Measurements from ENCODE around the gene AHCYL2.

AHCYL2 gene

DNA sequence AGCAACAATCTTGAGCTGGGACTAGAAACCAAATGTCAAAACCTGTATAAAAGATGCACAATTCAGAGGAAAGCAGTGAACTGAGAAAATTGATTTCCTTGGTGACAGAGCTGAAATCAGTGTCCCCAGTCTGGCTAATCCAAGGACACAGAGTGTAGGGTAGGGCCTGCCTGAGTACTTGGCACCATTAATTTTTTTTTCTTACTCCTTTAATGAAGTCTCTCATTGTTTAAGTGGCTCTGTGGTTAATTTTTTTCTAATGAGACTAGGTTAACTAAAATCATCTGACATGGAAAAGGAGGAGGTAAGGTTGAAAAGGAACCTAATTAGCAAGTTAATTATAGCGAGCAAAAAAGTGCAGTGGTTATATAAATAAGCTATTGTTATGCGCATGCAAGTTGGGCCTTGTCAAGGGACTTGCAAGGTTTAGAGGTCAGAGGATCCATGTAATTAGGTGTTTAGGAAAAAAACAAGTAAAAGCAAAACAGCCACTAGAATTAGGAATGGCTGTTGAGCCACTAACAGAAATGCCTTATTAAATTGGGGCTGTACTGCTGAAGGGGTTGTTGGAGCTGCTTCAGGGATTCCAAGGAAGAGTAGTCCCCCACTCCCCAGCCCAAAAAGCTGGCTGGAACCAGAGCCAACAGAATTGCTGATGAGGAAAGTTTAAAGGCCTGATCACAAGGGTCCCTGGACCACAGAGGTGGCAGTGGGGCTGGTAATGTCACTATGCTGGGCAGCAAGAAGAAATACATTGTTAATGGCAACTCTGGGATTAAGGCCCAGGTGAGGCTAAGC is 150.5 kb downstream of the AHCYL2 start:
- Histone ChIP-seq H3K9ac (ENCODE audit: low read depth in 1 of 2, low read length in 2 of 2) (no peak overlapping the region), H3K9me3 (ENCODE audit: control insufficient read depth in 1 of 2, low read length in 2 of 2) (no peaks in the 10 kb centered on the region), H3K27me3 (ENCODE audit: control insufficient read depth in 1 of 2, insufficient read depth in 2 of 2, low read length in 2 of 2) (no peaks in the 10 kb centered on the region), H3K4me1 (ENCODE audit: control insufficient read depth in 1 of 2, insufficient read depth in 2 of 2, low read length in 2 of 2) (peaks cover 23 to 49% of the 10 kb centered on the region in 2 donors), H3K36me3 (ENCODE audit: control insufficient read depth in 1 of 2, insufficient read depth in 2 of 2, low read length in 2 of 2) (no peaks in the 10 kb centered on the region), H3K27ac (ENCODE audit: low read depth, low read length) (peak overlapping the region; percentile 39), H3K4me3 (ENCODE audit: low read depth in 1 of 2, low read length in 2 of 2) (no peak overlapping the region)

DNA sequence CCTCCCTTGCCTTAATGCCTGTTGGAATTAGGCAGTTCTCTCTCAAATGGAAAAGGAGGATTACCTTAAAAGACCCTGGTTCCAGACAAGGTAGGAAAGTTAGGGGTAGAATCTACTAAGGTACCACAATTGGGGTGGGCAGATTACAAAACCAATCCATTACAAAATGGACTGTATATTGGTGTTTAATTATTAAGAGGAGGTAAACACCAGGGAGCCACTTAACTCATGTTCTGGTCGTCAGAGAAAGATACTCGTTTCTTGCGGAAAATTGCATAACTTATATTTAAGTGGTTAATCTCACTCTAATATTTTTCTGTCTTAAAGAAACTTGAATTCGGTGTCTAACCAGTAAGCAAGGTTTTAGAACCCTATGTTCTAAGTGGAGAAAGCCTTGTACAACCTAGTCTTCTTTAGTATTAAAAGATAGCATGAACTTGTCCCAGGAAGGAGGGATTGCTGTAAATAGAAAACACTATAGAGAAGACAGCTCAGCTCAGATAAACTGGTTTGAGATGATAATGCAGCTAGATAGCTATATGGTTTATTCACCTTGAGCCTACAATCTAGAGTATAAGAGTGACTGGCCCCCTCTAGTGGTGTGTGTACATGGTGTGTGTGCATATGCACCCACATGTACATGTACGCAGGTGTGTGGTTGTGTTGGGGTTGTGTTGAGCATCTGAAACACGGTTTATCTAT is 151.4 kb downstream of the AHCYL2 start:
- H3K9me3 ChIP-seq (ENCODE audit: control insufficient read depth in 1 of 2, low read length in 2 of 2), result no peaks in the 10 kb centered on the region
- H3K4me1 ChIP-seq (ENCODE audit: control insufficient read depth in 1 of 2, insufficient read depth in 2 of 2, low read length in 2 of 2), result peaks cover 23 to 43% of the 10 kb centered on the region in 2 donors
- no peaks in the 10 kb centered on the region for H3K27me3 ChIP-seq (ENCODE audit: control insufficient read depth in 1 of 2, insufficient read depth in 2 of 2, low read length in 2 of 2)
- H3K36me3 ChIP-seq (ENCODE audit: control insufficient read depth in 1 of 2, insufficient read depth in 2 of 2, low read length in 2 of 2), result peaks cover 0 to 4% of the 10 kb centered on the region in 2 donors
- H3K4me3 ChIP-seq (ENCODE audit: low read depth in 1 of 2, low read length in 2 of 2), result no peak overlapping the region
- H3K27ac ChIP-seq (ENCODE audit: low read depth, low read length), result no peak overlapping the region
- H3K9ac ChIP-seq (ENCODE audit: low read depth in 1 of 2, low read length in 2 of 2), result no peak overlapping the region

DNA sequence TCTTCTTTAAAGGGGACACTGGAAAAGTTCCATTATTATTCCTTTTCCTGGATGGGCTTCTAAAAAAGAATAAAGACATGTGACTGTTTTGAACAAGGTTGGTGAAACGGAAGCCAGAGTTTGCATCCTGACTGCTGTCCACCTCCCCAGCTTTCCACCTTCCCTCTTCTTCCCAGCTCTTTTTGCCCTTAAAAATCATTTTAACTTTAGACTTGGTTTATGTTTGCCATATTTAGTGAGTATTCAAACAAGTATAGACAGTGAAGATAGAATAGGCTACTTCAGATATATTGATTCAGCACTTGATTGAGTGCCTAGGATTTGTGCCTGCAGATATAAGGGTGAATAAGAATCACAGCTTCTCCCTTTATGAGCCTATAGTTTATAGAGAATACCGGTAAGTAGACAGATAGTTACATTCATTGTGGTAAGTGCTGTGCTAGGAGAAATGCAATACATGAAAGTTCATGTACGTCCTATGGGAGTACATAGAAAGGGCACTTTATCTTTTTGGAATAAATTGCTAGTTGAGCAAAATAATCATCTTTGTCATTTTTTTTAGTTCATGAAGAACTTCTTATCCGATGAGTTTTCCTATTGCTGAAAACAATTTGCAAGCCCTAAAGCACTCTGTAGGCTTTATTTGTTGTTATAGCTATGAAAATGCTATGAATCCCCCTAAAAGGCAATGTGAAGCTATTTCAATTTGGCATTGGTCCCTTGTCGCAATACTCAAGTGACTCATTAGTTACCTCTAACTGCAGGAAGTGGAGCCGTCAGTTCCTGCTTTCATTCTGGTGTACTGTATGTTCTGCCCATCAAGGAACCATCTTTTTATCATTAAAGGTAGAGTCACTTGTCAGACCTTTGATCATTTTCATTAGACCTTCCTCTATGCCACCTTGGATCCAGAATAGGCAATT is 152.2 kb downstream of the AHCYL2 start:
- Histone ChIP-seq H3K9me3 (ENCODE audit: control insufficient read depth in 1 of 2, low read length in 2 of 2) (no peaks in the 10 kb centered on the region), H3K4me1 (ENCODE audit: control insufficient read depth in 1 of 2, insufficient read depth in 2 of 2, low read length in 2 of 2) (peaks cover 23 to 38% of the 10 kb centered on the region in 2 donors), H3K27me3 (ENCODE audit: control insufficient read depth in 1 of 2, insufficient read depth in 2 of 2, low read length in 2 of 2) (no peaks in the 10 kb centered on the region)

DNA sequence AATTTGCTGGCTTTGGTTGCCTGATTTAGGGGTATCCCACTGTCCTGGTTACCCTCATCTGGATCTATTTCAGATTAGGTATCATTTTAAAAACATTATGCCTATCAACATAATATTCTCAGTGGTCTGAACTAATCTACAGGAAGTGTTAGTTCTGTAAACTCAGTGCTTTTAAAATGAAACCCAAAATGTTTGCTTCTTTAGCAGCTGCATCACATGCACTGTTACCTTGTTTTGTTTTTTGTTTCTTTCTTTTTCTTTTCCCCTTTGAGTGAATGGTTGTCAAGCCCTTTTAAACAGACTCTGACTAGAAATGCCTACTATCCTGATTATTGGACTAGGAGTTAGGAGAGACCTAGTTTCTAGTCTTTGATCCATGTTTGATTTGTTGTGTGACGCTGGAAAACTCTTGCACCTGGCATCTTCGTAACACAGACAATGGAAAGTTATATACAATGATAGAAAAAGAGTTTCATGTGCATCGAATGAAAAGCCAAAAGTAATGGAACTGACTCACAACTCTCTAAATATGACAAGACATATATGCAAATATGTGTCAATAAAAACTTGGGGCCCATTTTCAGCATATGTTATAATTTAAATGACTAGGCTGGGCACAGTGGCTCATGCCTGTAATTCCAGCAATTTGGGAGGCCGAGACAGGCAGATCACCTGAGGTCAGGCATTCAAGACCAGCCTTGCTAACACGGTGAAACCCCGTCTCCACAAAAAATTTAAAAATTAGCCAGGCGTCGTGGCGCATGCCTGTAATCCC is 157.1 kb downstream of the AHCYL2 start:
- Histone ChIP-seq H3K27me3 (ENCODE audit: control insufficient read depth in 1 of 2, insufficient read depth in 2 of 2, low read length in 2 of 2) (no peaks in the 10 kb centered on the region), H3K4me3 (ENCODE audit: low read depth in 1 of 2, low read length in 2 of 2) (no peak overlapping the region), H3K36me3 (ENCODE audit: control insufficient read depth in 1 of 2, insufficient read depth in 2 of 2, low read length in 2 of 2) (peaks cover 0 to 11% of the 10 kb centered on the region in 2 donors), H3K27ac (ENCODE audit: low read depth, low read length) (no peak overlapping the region), H3K9ac (ENCODE audit: low read depth in 1 of 2, low read length in 2 of 2) (no peak overlapping the region), H3K4me1 (ENCODE audit: control insufficient read depth in 1 of 2, insufficient read depth in 2 of 2, low read length in 2 of 2) (peaks cover 3 to 7% of the 10 kb centered on the region in 2 donors), H3K9me3 (ENCODE audit: control insufficient read depth in 1 of 2, low read length in 2 of 2) (no peaks in the 10 kb centered on the region)

More for the DNA sequence above, 152.2 kb downstream of the AHCYL2 start:
- H3K36me3 ChIP-seq (ENCODE audit: control insufficient read depth in 1 of 2, insufficient read depth in 2 of 2, low read length in 2 of 2), result peaks cover 0 to 4% of the 10 kb centered on the region in 2 donors
- H3K27ac ChIP-seq (ENCODE audit: low read depth, low read length), result no peak overlapping the region
- H3K9ac ChIP-seq (ENCODE audit: low read depth in 1 of 2, low read length in 2 of 2), result no peak overlapping the region
- H3K4me3 ChIP-seq (ENCODE audit: low read depth in 1 of 2, low read length in 2 of 2), result no peak overlapping the region

DNA sequence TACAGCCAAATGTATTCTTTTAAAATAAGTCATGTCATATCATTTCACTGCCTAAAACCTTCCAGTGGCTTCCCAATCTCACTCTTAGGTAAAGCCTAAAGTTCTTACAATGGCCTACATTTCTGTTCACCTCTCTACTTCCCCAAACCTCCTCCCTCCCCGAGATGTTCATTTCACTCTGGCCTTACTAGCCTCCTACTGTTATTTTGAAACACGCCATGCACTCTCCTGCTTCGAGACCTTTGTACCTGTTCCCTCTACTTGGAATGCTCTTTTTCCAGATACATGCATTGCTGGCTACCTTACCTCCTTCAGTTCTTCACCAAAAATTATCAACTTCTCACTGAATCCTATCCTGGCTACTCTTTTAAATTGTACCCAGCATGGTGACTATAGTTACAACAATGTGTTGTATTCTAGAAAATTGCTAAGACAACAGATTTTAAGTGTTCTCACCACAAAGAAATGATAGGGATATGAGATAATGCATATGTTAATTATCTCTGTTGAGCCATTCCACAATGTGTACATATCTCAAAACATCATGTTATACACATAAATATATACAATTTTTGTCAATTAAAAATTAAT is 158.8 kb downstream of the AHCYL2 start:
- H3K4me3 ChIP-seq (ENCODE audit: low read depth in 1 of 2, low read length in 2 of 2), result no peak overlapping the region
- no peaks in the 10 kb centered on the region for H3K4me1 ChIP-seq (ENCODE audit: control insufficient read depth in 1 of 2, insufficient read depth in 2 of 2, low read length in 2 of 2)
- no peak overlapping the region for H3K9ac ChIP-seq (ENCODE audit: low read depth in 1 of 2, low read length in 2 of 2)
- H3K27me3 ChIP-seq (ENCODE audit: control insufficient read depth in 1 of 2, insufficient read depth in 2 of 2, low read length in 2 of 2), result no peaks in the 10 kb centered on the region
- no peaks in the 10 kb centered on the region for H3K9me3 ChIP-seq (ENCODE audit: control insufficient read depth in 1 of 2, low read length in 2 of 2)
- H3K27ac ChIP-seq (ENCODE audit: low read depth, low read length), result no peak overlapping the region
- peaks cover 0 to 17% of the 10 kb centered on the region in 2 donors for H3K36me3 ChIP-seq (ENCODE audit: control insufficient read depth in 1 of 2, insufficient read depth in 2 of 2, low read length in 2 of 2)

DNA sequence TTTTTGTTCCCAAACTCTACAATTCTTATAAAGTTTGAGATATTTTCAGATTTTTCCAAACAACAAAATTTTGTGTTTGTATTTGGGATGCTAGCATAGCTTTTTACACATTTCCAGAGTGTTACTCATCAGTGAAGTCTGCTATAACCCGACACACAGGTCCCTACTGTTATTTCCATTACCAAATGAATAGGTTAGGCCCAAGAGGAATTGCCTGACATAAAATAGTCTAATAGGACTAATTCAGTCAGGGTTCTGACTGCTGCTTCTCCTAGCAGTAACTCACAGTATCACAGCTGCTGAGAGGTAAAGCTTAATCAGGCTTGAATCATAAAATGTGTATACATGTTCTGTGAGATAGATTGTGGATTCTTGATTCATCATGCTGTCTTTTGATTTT is 160.3 kb downstream of the AHCYL2 start:
- H3K4me3 ChIP-seq (ENCODE audit: low read depth in 1 of 2, low read length in 2 of 2), result no peak overlapping the region
- no peak overlapping the region for H3K27ac ChIP-seq (ENCODE audit: low read depth, low read length)
- no peak overlapping the region for H3K9ac ChIP-seq (ENCODE audit: low read depth in 1 of 2, low read length in 2 of 2)
- H3K9me3 ChIP-seq (ENCODE audit: control insufficient read depth in 1 of 2, low read length in 2 of 2), result no peaks in the 10 kb centered on the region
- peaks cover 0 to 29% of the 10 kb centered on the region in 2 donors for H3K36me3 ChIP-seq (ENCODE audit: control insufficient read depth in 1 of 2, insufficient read depth in 2 of 2, low read length in 2 of 2)
- no peaks in the 10 kb centered on the region for H3K27me3 ChIP-seq (ENCODE audit: control insufficient read depth in 1 of 2, insufficient read depth in 2 of 2, low read length in 2 of 2)
- H3K4me1 ChIP-seq (ENCODE audit: control insufficient read depth in 1 of 2, insufficient read depth in 2 of 2, low read length in 2 of 2), result no peaks in the 10 kb centered on the region

DNA sequence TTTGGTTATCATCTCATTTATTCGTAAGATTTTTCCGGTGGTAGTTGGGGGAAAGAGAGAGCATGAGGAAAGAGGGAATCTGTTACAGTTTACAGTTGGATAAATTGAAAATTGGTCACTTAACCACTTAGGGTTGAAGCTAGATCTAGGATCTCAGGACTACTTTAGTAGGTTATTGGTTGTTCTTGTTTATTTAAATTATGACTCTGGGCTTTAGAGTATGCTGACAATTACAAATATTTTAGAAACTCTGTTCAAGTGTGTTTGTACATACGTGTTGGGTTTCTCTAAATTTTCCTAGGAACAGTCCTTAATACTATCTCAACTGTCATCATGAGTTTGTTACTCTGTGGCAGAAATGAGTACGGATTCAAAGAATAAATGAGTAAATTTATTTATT is 160.8 kb downstream of the AHCYL2 start:
- no peaks in the 10 kb centered on the region for H3K4me1 ChIP-seq (ENCODE audit: control insufficient read depth in 1 of 2, insufficient read depth in 2 of 2, low read length in 2 of 2)
- H3K27ac ChIP-seq (ENCODE audit: low read depth, low read length), result no peak overlapping the region
- peaks cover 3 to 32% of the 10 kb centered on the region in 2 donors for H3K36me3 ChIP-seq (ENCODE audit: control insufficient read depth in 1 of 2, insufficient read depth in 2 of 2, low read length in 2 of 2)

DNA sequence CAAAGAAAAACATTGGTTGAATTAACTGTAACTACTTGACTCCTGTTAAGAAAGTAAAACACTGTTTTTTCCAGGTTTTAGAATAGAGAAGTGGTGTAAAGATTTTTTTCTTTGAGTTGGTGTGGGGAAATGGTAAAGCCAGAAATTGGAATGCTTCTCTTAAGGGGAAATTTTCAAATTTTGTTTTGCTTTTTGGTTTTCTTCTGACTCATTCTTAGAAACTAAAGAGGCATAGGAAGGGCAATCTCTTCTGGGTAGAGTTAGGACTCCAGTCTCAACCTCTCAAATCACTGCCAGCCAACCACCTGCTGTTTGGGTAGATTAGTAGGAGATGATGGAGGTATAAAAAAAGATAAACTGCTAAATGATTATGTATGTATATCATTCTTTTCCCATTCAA is 161.7 kb downstream of the AHCYL2 start:
- no peaks in the 10 kb centered on the region for H3K27me3 ChIP-seq (ENCODE audit: control insufficient read depth in 1 of 2, insufficient read depth in 2 of 2, low read length in 2 of 2)
- H3K4me3 ChIP-seq (ENCODE audit: low read depth in 1 of 2, low read length in 2 of 2), result no peak overlapping the region
- H3K9me3 ChIP-seq (ENCODE audit: control insufficient read depth in 1 of 2, low read length in 2 of 2), result no peaks in the 10 kb centered on the region
- no peak overlapping the region for H3K27ac ChIP-seq (ENCODE audit: low read depth, low read length)
- H3K4me1 ChIP-seq (ENCODE audit: control insufficient read depth in 1 of 2, insufficient read depth in 2 of 2, low read length in 2 of 2), result no peaks in the 10 kb centered on the region
- H3K9ac ChIP-seq (ENCODE audit: low read depth in 1 of 2, low read length in 2 of 2), result no peak overlapping the region
- H3K36me3 ChIP-seq (ENCODE audit: control insufficient read depth in 1 of 2, insufficient read depth in 2 of 2, low read length in 2 of 2), result peaks cover 3 to 36% of the 10 kb centered on the region in 2 donors

More for the DNA sequence above, 160.8 kb downstream of the AHCYL2 start:
- Histone ChIP-seq H3K9me3 (ENCODE audit: control insufficient read depth in 1 of 2, low read length in 2 of 2) (no peaks in the 10 kb centered on the region), H3K27me3 (ENCODE audit: control insufficient read depth in 1 of 2, insufficient read depth in 2 of 2, low read length in 2 of 2) (no peaks in the 10 kb centered on the region), H3K4me3 (ENCODE audit: low read depth in 1 of 2, low read length in 2 of 2) (no peak overlapping the region), H3K9ac (ENCODE audit: low read depth in 1 of 2, low read length in 2 of 2) (no peak overlapping the region)

DNA sequence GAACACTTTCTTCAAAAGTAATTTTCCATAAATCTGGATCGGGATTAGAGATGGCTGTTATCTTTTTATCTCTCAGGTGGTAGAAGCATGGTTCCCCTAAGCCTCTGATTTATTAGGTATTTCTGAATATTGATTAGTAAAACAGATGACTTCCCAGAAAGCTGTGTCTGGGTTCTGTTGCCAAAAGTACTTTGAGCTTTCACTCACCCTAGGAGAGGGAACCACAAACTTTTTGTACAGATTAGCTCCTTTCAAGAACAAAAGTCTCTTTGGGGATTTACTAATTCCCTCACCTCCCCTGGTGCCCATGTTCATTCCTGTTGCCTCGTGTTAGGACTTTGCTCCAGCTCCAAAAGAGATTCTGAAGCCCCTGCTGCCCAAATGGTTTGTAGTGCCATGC is 162.7 kb downstream of the AHCYL2 start:
- no peaks in the 10 kb centered on the region for H3K27me3 ChIP-seq (ENCODE audit: control insufficient read depth in 1 of 2, insufficient read depth in 2 of 2, low read length in 2 of 2)
- no peak overlapping the region for H3K4me3 ChIP-seq (ENCODE audit: low read depth in 1 of 2, low read length in 2 of 2)
- H3K9me3 ChIP-seq (ENCODE audit: control insufficient read depth in 1 of 2, low read length in 2 of 2), result no peaks in the 10 kb centered on the region
- H3K36me3 ChIP-seq (ENCODE audit: control insufficient read depth in 1 of 2, insufficient read depth in 2 of 2, low read length in 2 of 2), result peaks cover 3 to 40% of the 10 kb centered on the region in 2 donors
- no peak overlapping the region for H3K9ac ChIP-seq (ENCODE audit: low read depth in 1 of 2, low read length in 2 of 2)
- H3K27ac ChIP-seq (ENCODE audit: low read depth, low read length), result no peak overlapping the region
- H3K4me1 ChIP-seq (ENCODE audit: control insufficient read depth in 1 of 2, insufficient read depth in 2 of 2, low read length in 2 of 2), result no peaks in the 10 kb centered on the region

Data from duodenal mucosa (tissue), 2 donors.